T-helper 17 cell (primary cell): ENCODE measurements around the gene MYBPC3. TPM values are rescaled to one million over a fixed set of nuclear protein-coding genes. Genes with fewer than 3 reads are reported as not detected.

Experiments
- ATAC-seq: fragments of 150-1000 bp; cut with Tn5 transposase; 2 replicates; pipeline ENCODE4 v1.10.0; 2021; ENCODE audit warnings: mild to moderate bottlenecking, moderate library complexity
- DNase-seq, 3 donors: peaks; one replicate each; pipeline versions ENCODE4 v3.0.0 to v3.0.0-alpha.2; 2020 to 2021
- H3K9me3 ChIP-seq: one replicate; pipeline ENCODE4 v1.7.0; 2013; ENCODE audit warnings: low read length, mild to moderate bottlenecking; ENCODE audit not compliant: control insufficient read depth, poor library complexity, severe bottlenecking
- H3K27ac Mint-ChIP-seq: one replicate; pipeline ENCODE4 v1.8.0; 2022; ENCODE audit warnings: mild to moderate bottlenecking, moderate library complexity, mixed read lengths
- H3K27me3 Mint-ChIP-seq: one replicate; pipeline ENCODE4 v1.8.0; 2022; ENCODE audit warnings: mixed read lengths
- H3K36me3 Mint-ChIP-seq: one replicate; pipeline ENCODE4 v1.8.0; 2022; ENCODE audit warnings: low read depth, mixed read lengths
- H3K4me1 Mint-ChIP-seq: one replicate; pipeline ENCODE4 v1.8.0; 2022; ENCODE audit warnings: mild to moderate bottlenecking, mixed read lengths
- H3K4me3 Mint-ChIP-seq: one replicate; pipeline ENCODE4 v1.8.0; 2022; ENCODE audit warnings: mild to moderate bottlenecking, moderate library complexity, mixed read lengths
- total RNA-seq, 4 donors: library from RNA in 2 of 4; stranded (reverse) in 2 of 4; gene quantifications; one replicate each; pipeline ENCODE4 v1.2.3 and lab custom pipeline; 2022 to 2026

The MYBPC3 gene
- total RNA-seq, 2 donors from 2014 or later = 0.10 TPM; not detected in 1

GRCh38 chr11:47377571-47378009 is 25.1 kb upstream of the MYBPC3 start:
- DNase-seq = no peak
- Mint-ChIP-seq H3K27ac (no peak overlapping the region), H3K36me3 (no peaks in the 10 kb centered on the region), H3K27me3 (no peaks in the 10 kb centered on the region), H3K4me3 (peak overlapping the region; percentile 31), H3K4me1 (peaks cover 4% of the 10 kb centered on the region)
- no peaks in the 10 kb centered on the region for H3K9me3 ChIP-seq
- no peak for ATAC-seq

GRCh38 chr11:47376525-47377371 is 24.2 kb upstream of the MYBPC3 start:
- no peaks in the 10 kb centered on the region for H3K27me3 Mint-ChIP-seq
- H3K4me1 Mint-ChIP-seq = peaks cover 4% of the 10 kb centered on the region
- ATAC-seq (no peak), DNase-seq (no peak)
- H3K36me3 Mint-ChIP-seq = no peaks in the 10 kb centered on the region
- H3K9me3 ChIP-seq = no peaks in the 10 kb centered on the region
- H3K4me3 Mint-ChIP-seq = peak overlapping the region; percentile 1
- no peak overlapping the region for H3K27ac Mint-ChIP-seq

GRCh38 chr11:47376107-47376524 is 23.6 kb upstream of the MYBPC3 start:
- Mint-ChIP-seq H3K4me1 (peaks cover 4% of the 10 kb centered on the region), H3K27me3 (no peaks in the 10 kb centered on the region), H3K27ac (no peak overlapping the region), H3K4me3 (peak overlapping the region; percentile 56), H3K36me3 (no peaks in the 10 kb centered on the region)
- DNase-seq (no peak), ATAC-seq (no peak)
- H3K9me3 ChIP-seq = no peaks in the 10 kb centered on the region

- no peaks in the 10 kb centered on the region for H3K9me3 ChIP-seq
- Mint-ChIP-seq H3K4me3 (peak overlapping the region; percentile 56), H3K27ac (no peak overlapping the region), H3K36me3 (no peaks in the 10 kb centered on the region), H3K4me1 (peaks cover 5% of the 10 kb centered on the region), H3K27me3 (no peaks in the 10 kb centered on the region)
- DNase-seq (no peak), ATAC-seq (no peak)
Measured at GRCh38 chr11:47375546-47376085, 23.1 kb upstream of the MYBPC3 start.

GRCh38 chr11:47375020-47375419 is 22.5 kb upstream of the MYBPC3 start:
- Mint-ChIP-seq H3K27me3 (no peaks in the 10 kb centered on the region), H3K27ac (no peak overlapping the region), H3K4me3 (no peak overlapping the region)

GRCh38 chr11:47374720-47375019 is 22.2 kb upstream of the MYBPC3 start:
- ATAC-seq = no peak
- no peak overlapping the region for H3K4me3 Mint-ChIP-seq

More at GRCh38 chr11:47375020-47375419, 22.5 kb upstream of the MYBPC3 start:
- DNase-seq (no peak), ATAC-seq (no peak)
- H3K9me3 ChIP-seq = no peaks in the 10 kb centered on the region
- Mint-ChIP-seq H3K4me1 (peaks cover 6% of the 10 kb centered on the region), H3K36me3 (no peaks in the 10 kb centered on the region)

GRCh38 chr11:47373876-47374719 is 21.6 kb upstream of the MYBPC3 start:
- peak; percentile 88 for ATAC-seq
- H3K27me3 Mint-ChIP-seq = no peaks in the 10 kb centered on the region
- DNase-seq = peak; percentile 73 to 84 (median 84)
- no peaks in the 10 kb centered on the region for H3K36me3 Mint-ChIP-seq
- H3K9me3 ChIP-seq = no peaks in the 10 kb centered on the region
- H3K27ac Mint-ChIP-seq = peak overlapping the region; percentile 21
- peaks cover 9% of the 10 kb centered on the region for H3K4me1 Mint-ChIP-seq
- no peak overlapping the region for H3K4me3 Mint-ChIP-seq

More at GRCh38 chr11:47374720-47375019, 22.2 kb upstream of the MYBPC3 start:
- no peak for DNase-seq
- Mint-ChIP-seq H3K36me3 (no peaks in the 10 kb centered on the region), H3K4me1 (peaks cover 8% of the 10 kb centered on the region), H3K27ac (peak overlapping the region; percentile 21), H3K27me3 (no peaks in the 10 kb centered on the region)
- no peaks in the 10 kb centered on the region for H3K9me3 ChIP-seq

- no peak overlapping the region for H3K27ac Mint-ChIP-seq
- H3K36me3 Mint-ChIP-seq = no peaks in the 10 kb centered on the region
- peaks cover 9% of the 10 kb centered on the region for H3K4me1 Mint-ChIP-seq
- no peak for ATAC-seq
- no peak for DNase-seq
- no peaks in the 10 kb centered on the region for H3K27me3 Mint-ChIP-seq
- H3K4me3 Mint-ChIP-seq = no peak overlapping the region
- H3K9me3 ChIP-seq = no peaks in the 10 kb centered on the region
Measured at GRCh38 chr11:47372422-47372821, 19.9 kb upstream of the MYBPC3 start.

GRCh38 chr11:47369676-47370075 is 17.2 kb upstream of the MYBPC3 start:
- H3K4me1 Mint-ChIP-seq = peaks cover 7% of the 10 kb centered on the region
- DNase-seq = no peak
- H3K27ac Mint-ChIP-seq = no peak overlapping the region
- no peaks in the 10 kb centered on the region for H3K9me3 ChIP-seq
- H3K27me3 Mint-ChIP-seq = peaks cover 9% of the 10 kb centered on the region
- no peak for ATAC-seq
- peaks cover 5% of the 10 kb centered on the region for H3K36me3 Mint-ChIP-seq
- no peak overlapping the region for H3K4me3 Mint-ChIP-seq

GRCh38 chr11:47366020-47366490 is 13.6 kb upstream of the MYBPC3 start:
- ATAC-seq (no peak), DNase-seq (no peak)
- H3K4me1 Mint-ChIP-seq = peaks cover 8% of the 10 kb centered on the region
- peaks cover 5% of the 10 kb centered on the region for H3K36me3 Mint-ChIP-seq
- H3K27ac Mint-ChIP-seq = no peak overlapping the region
- no peak overlapping the region for H3K4me3 Mint-ChIP-seq
- H3K27me3 Mint-ChIP-seq = peaks cover 13% of the 10 kb centered on the region
- no peaks in the 10 kb centered on the region for H3K9me3 ChIP-seq

GRCh38 chr11:47361419-47361818 is 8.9 kb upstream of the MYBPC3 start:
- DNase-seq (no peak), ATAC-seq (no peak)
- no peaks in the 10 kb centered on the region for H3K9me3 ChIP-seq
- Mint-ChIP-seq H3K36me3 (peaks cover 3% of the 10 kb centered on the region), H3K4me1 (peaks cover 8% of the 10 kb centered on the region), H3K27me3 (peaks cover 13% of the 10 kb centered on the region), H3K27ac (peak overlapping the region; percentile 11), H3K4me3 (no peak overlapping the region)

GRCh38 chr11:47360341-47360740 is 7.8 kb upstream of the MYBPC3 start:
- H3K9me3 ChIP-seq = no peaks in the 10 kb centered on the region
- no peak overlapping the region for H3K27ac Mint-ChIP-seq
- no peak for ATAC-seq
- no peaks in the 10 kb centered on the region for H3K36me3 Mint-ChIP-seq
- peaks cover 5% of the 10 kb centered on the region for H3K4me1 Mint-ChIP-seq
- H3K27me3 Mint-ChIP-seq = peaks cover 5% of the 10 kb centered on the region
- DNase-seq = no peak
- no peak overlapping the region for H3K4me3 Mint-ChIP-seq

- Mint-ChIP-seq H3K36me3 (no peaks in the 10 kb centered on the region), H3K4me3 (no peak overlapping the region), H3K27me3 (peaks cover 3% of the 10 kb centered on the region), H3K4me1 (peaks cover 5% of the 10 kb centered on the region), H3K27ac (no peak overlapping the region)
- DNase-seq = no peak
- ATAC-seq = peak; percentile 36
- H3K9me3 ChIP-seq = no peaks in the 10 kb centered on the region
Measured at GRCh38 chr11:47359586-47359985, 7.1 kb upstream of the MYBPC3 start.
